ENCODE results near the gene DYNLL2. TPM values are rescaled to one million over a fixed set of nuclear protein-coding genes. Genes with fewer than 3 reads are reported as not detected.

DYNLL2 gene
- polyA plus RNA-seq, 3 donors, result 0.30 to 9.9 (median 0.42) TPM

DNA sequence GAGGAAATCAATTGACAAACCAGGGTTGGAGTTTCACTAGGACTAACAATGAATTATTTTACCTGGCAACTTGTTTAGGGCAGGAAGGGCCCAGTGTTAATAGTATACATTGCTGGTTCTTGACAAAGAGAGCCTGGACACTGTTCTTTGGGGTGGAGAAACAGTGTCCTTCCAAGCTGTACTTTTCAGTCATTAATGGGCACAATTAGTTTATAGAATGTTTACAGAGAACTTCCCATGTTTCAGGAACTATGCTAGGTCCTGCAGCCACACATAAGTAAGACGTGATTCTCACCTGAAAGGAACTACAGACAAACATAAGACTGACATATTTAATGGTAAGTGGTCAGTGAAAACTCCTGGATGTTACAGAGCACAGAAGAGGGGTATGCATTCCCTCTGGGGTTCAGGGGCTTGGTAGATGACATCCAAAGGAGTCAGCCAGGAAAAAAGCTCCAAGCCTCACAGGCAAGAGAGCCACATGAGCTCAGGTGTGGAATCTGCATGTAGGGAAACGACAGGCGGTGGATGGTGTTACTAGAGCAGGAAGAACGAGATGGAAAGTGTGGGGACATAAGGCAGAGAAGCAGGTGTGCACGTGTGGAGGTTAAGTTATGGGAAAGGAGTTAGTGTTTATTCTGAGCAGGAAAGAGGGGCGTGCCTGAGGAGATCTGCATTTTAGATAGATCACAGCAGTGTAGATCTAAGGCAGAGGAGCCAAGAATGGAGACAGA lies 3.8 kb upstream of the DYNLL2 start:
- Mint-ChIP-seq H3K36me3 (no peaks in the 10 kb centered on the region), H3K4me1 (peaks cover 11% of the 10 kb centered on the region), H3K27me3 (ENCODE audit: low read depth in 3 of 3) (peaks cover 8 to 39% (median 27%) of the 10 kb centered on the region in 3 donors), H3K27ac (no peak overlapping the region), H3K4me3 (no peak overlapping the region), H3K9me3 (no peaks in the 10 kb centered on the region)
- Histone ChIP-seq H3K4me2 (replicated peaks; ENCODE audit: extremely low read depth, low read length, poor library complexity, severe bottlenecking) (no peak overlapping the region), H3K9ac (ENCODE audit: insufficient read depth, low read length, poor library complexity, severe bottlenecking) (no peak overlapping the region), H3K79me2 (ENCODE audit: insufficient read depth, low read length) (peaks cover 11% of the 10 kb centered on the region), H3K36me3 (replicated peaks in 1 of 2; ENCODE audit: control insufficient read depth in 1 of 2, insufficient read depth in 2 of 2, low read length in 2 of 2) (no peaks in the 10 kb centered on the region), H3K9me3 (replicated peaks in 1 of 2; ENCODE audit: control insufficient read depth in 1 of 2, insufficient read depth in 1 of 2, low read length in 2 of 2) (no peaks in the 10 kb centered on the region), H2AFZ (ENCODE audit: insufficient read depth, low read depth, low read length, poor library complexity, severe bottlenecking) (no peak overlapping the region), H4K20me1 (ENCODE audit: insufficient read depth, low read length) (peaks cover 10% of the 10 kb centered on the region), H3K27me3 (ENCODE audit: control insufficient read depth in 2 of 2, insufficient read depth in 2 of 2, low read length in 2 of 2) (peaks cover 10 to 16% of the 10 kb centered on the region in 2 donors), H3K4me3 (replicated peaks in 1 of 3; ENCODE audit: low read depth in 2 of 3, low read length in 3 of 3) (no peak overlapping the region), H3K4me1 (ENCODE audit: control insufficient read depth in 1 of 2, insufficient read depth in 2 of 2, low read length in 2 of 2) (peaks cover 9 to 12% of the 10 kb centered on the region in 2 donors), H3K27ac (ENCODE audit: low read depth in 1 of 2, low read length in 2 of 2) (no peak overlapping the region)
- TF ChIP-seq CTCF (IDR thresholded peaks at IDR 0.05), result no peak
- WGBS (ENCODE audit: insufficient coverage), result 93% methylated on average over 4 of the region's 6 CpGs
- intact Hi-C loops (cut with micrococcal nuclease), result loop anchor here (5.0 to 10.0 kb wide), 3 partner anchors 72 to 992 kb away; partner anchors contain the start of genes MRPS23 (in 2 of the 2), SRSF1 (in 2 of the 2) and AKAP1 (in 1 of the 2)
- DNase-seq, result no peak

GRCh38 chr17:58081646-58082340 lies 1.4 kb upstream of the DYNLL2 start:
- H3K9me3 ChIP-seq (replicated peaks in 1 of 2; ENCODE audit: control insufficient read depth in 1 of 2, insufficient read depth in 1 of 2, low read length in 2 of 2), result no peaks in the 10 kb centered on the region
- no peak for TF ChIP-seq CTCF (IDR thresholded peaks at IDR 0.05)
- peaks cover 26% of the 10 kb centered on the region for H3K4me1 Mint-ChIP-seq
- no peak overlapping the region for H3K27ac ChIP-seq (ENCODE audit: low read depth in 1 of 2, low read length in 2 of 2)
- no peak overlapping the region for H3K9ac ChIP-seq (ENCODE audit: insufficient read depth, low read length, poor library complexity, severe bottlenecking)
- H3K4me3 Mint-ChIP-seq, result peak overlapping the region in 1 of 2 donors; percentile 54
- DNase-seq, result no peak
- H4K20me1 ChIP-seq (ENCODE audit: insufficient read depth, low read length), result peaks cover 34% of the 10 kb centered on the region
- intact Hi-C loops (cut with micrococcal nuclease), result loop anchor here (5.0 to 10.0 kb wide), 3 partner anchors 74 to 994 kb away; partner anchors contain the start of genes MRPS23 (in 2 of the 2), SRSF1 (in 2 of the 2) and AKAP1 (in 1 of the 2)
- H2AFZ ChIP-seq (ENCODE audit: insufficient read depth, low read depth, low read length, poor library complexity, severe bottlenecking), result peak overlapping the region; percentile 96
- peaks cover 7 to 20% of the 10 kb centered on the region in 2 donors for H3K36me3 ChIP-seq (replicated peaks in 1 of 2; ENCODE audit: control insufficient read depth in 1 of 2, insufficient read depth in 2 of 2, low read length in 2 of 2)
- H3K4me2 ChIP-seq (replicated peaks; ENCODE audit: extremely low read depth, low read length, poor library complexity, severe bottlenecking), result no peak overlapping the region
- peaks cover 6 to 27% (median 16%) of the 10 kb centered on the region in 3 donors for H3K27me3 Mint-ChIP-seq (ENCODE audit: low read depth in 3 of 3)
- WGBS (ENCODE audit: insufficient coverage), result 96% methylated on average over 6 of the region's 16 CpGs
- peaks cover 18 to 23% of the 10 kb centered on the region in 2 donors for H3K4me1 ChIP-seq (ENCODE audit: control insufficient read depth in 1 of 2, insufficient read depth in 2 of 2, low read length in 2 of 2)
- H3K27ac Mint-ChIP-seq, result peak overlapping the region in 2 of 7 donors; percentile 56 to 76
- peaks cover 6 to 10% of the 10 kb centered on the region in 2 donors for H3K27me3 ChIP-seq (ENCODE audit: control insufficient read depth in 2 of 2, insufficient read depth in 2 of 2, low read length in 2 of 2)
- H3K36me3 Mint-ChIP-seq, result peaks cover 6 to 7% of the 10 kb centered on the region in 2 donors
- H3K4me3 ChIP-seq (replicated peaks in 1 of 3; ENCODE audit: low read depth in 2 of 3, low read length in 3 of 3), result no peak overlapping the region
- H3K79me2 ChIP-seq (ENCODE audit: insufficient read depth, low read length), result peaks cover 34% of the 10 kb centered on the region
- no peaks in the 10 kb centered on the region for H3K9me3 Mint-ChIP-seq

Data from CD14-positive monocyte (primary cell).